Left ventricle myocardium inferior (tissue), 1 donor: ENCODE data around the gene GALNT11. TPM values are rescaled to one million over a fixed set of nuclear protein-coding genes. Genes with fewer than 3 reads are reported as not detected.

Experiments used
- DNase-seq: peaks from one replicate; pipeline ENCODE4 v3.0.0-alpha.2; 2020
- H3K27ac ChIP-seq: fragments of 200-600 bp; replicated peaks from 2 replicates; pipeline ENCODE4 v1.8.0; 2021
- H3K27me3 ChIP-seq: fragments of 200-600 bp; 2 replicates; pipeline ENCODE4 v1.8.0; 2021; ENCODE audit warnings: low read depth
- H3K36me3 ChIP-seq: fragments of 200-600 bp; 2 replicates; pipeline ENCODE4 v1.8.0; 2021
- H3K4me1 ChIP-seq: fragments of 200-600 bp; 2 replicates; pipeline ENCODE4 v1.8.0; 2021
- H3K4me3 ChIP-seq: fragments of 200-600 bp; 2 replicates; pipeline ENCODE4 v1.8.0; 2021; ENCODE audit warnings: mild to moderate bottlenecking, moderate library complexity
- H3K9me3 ChIP-seq: fragments of 200-600 bp; replicated peaks from 2 replicates; pipeline ENCODE4 v1.8.0; 2021
- intact Hi-C: fragments of 100-400 bp; cut with micrococcal nuclease; formaldehyde crosslinking; loops from one replicate; pipeline ENCODE4 v1.11.0; 2022
- total RNA-seq: library from RNA; stranded (reverse); fragmentation: NEBNext Ultra II Directional; extraction: Animal tissue kit (Norgen Biotek cat#: 25700); gene quantifications from one replicate; pipeline ENCODE4 v1.2.1, GENCODE V29; 2021
- TF ChIP-seq, protein P1 (sequence below): fragments of 200-600 bp; IDR thresholded peaks from 2 replicates; pipeline ENCODE4 v1.8.0; 2021; ENCODE audit warnings: antibody characterized with exemption, mild to moderate bottlenecking, borderline replicate concordance
- donor health status: DM: no; HTN: yes; CAD: no; lungs with severe emphysema.

The GALNT11 gene
- total RNA-seq, 1 donor from 2014 or later: 18.6 TPM

- H3K27ac ChIP-seq: no peak overlapping the region
- TF ChIP-seq, protein P1, sequence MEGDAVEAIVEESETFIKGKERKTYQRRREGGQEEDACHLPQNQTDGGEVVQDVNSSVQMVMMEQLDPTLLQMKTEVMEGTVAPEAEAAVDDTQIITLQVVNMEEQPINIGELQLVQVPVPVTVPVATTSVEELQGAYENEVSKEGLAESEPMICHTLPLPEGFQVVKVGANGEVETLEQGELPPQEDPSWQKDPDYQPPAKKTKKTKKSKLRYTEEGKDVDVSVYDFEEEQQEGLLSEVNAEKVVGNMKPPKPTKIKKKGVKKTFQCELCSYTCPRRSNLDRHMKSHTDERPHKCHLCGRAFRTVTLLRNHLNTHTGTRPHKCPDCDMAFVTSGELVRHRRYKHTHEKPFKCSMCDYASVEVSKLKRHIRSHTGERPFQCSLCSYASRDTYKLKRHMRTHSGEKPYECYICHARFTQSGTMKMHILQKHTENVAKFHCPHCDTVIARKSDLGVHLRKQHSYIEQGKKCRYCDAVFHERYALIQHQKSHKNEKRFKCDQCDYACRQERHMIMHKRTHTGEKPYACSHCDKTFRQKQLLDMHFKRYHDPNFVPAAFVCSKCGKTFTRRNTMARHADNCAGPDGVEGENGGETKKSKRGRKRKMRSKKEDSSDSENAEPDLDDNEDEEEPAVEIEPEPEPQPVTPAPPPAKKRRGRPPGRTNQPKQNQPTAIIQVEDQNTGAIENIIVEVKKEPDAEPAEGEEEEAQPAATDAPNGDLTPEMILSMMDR: no peak
- H3K4me3 ChIP-seq: no peak overlapping the region
- DNase-seq: no peak
- H3K27me3 ChIP-seq: no peaks in the 10 kb centered on the region
- H3K4me1 ChIP-seq: peaks cover 1% of the 10 kb centered on the region
- no peaks in the 10 kb centered on the region for H3K9me3 ChIP-seq
- H3K36me3 ChIP-seq: peaks cover 36% of the 10 kb centered on the region
- intact Hi-C loops: no loop called here
These were observed 77.6 kb downstream of the GALNT11 start for GRCh38 chr7:152103066-152103465.

GRCh38 chr7:152103691-152104090, 78.2 kb downstream of the GALNT11 start:
- intact Hi-C loops: no loop called here

GRCh38 chr7:152105205-152105604, 79.7 kb downstream of the GALNT11 start:
- no peak for DNase-seq
- intact Hi-C loops: no loop called here
- no peak overlapping the region for H3K27ac ChIP-seq
- H3K36me3 ChIP-seq: peaks cover 44% of the 10 kb centered on the region
- TF ChIP-seq, protein P1: no peak
- H3K4me3 ChIP-seq: no peak overlapping the region
- H3K9me3 ChIP-seq: no peaks in the 10 kb centered on the region
- no peaks in the 10 kb centered on the region for H3K27me3 ChIP-seq
- peaks cover 7% of the 10 kb centered on the region for H3K4me1 ChIP-seq

More at GRCh38 chr7:152103691-152104090, 78.2 kb downstream of the GALNT11 start:
- no peak overlapping the region for H3K27ac ChIP-seq
- no peaks in the 10 kb centered on the region for H3K9me3 ChIP-seq
- H3K36me3 ChIP-seq: peaks cover 41% of the 10 kb centered on the region
- TF ChIP-seq, protein P1: no peak
- no peak overlapping the region for H3K4me3 ChIP-seq
- no peak for DNase-seq
- H3K4me1 ChIP-seq: peaks cover 7% of the 10 kb centered on the region
- H3K27me3 ChIP-seq: no peaks in the 10 kb centered on the region

GRCh38 chr7:152106990-152107389, 81.5 kb downstream of the GALNT11 start:
- no peak overlapping the region for H3K27ac ChIP-seq
- TF ChIP-seq, protein P1: no peak
- no peak for DNase-seq
- no peak overlapping the region for H3K4me3 ChIP-seq
- intact Hi-C loops: no loop called here
- no peaks in the 10 kb centered on the region for H3K27me3 ChIP-seq
- no peaks in the 10 kb centered on the region for H3K9me3 ChIP-seq
- peaks cover 49% of the 10 kb centered on the region for H3K36me3 ChIP-seq
- peaks cover 7% of the 10 kb centered on the region for H3K4me1 ChIP-seq

GRCh38 chr7:152107945-152108344, 82.5 kb downstream of the GALNT11 start:
- H3K36me3 ChIP-seq: peaks cover 50% of the 10 kb centered on the region
- H3K27ac ChIP-seq: peak overlapping the region; percentile 25
- intact Hi-C loops: no loop called here

More at GRCh38 chr7:152107945-152108344, 82.5 kb downstream of the GALNT11 start:
- Histone ChIP-seq H3K4me1 (peaks cover 7% of the 10 kb centered on the region), H3K27me3 (no peaks in the 10 kb centered on the region), H3K4me3 (no peak overlapping the region), H3K9me3 (no peaks in the 10 kb centered on the region)
- DNase-seq: no peak
- TF ChIP-seq, protein P1: no peak
